NCI-H2171 (cell line): ENCODE measurements around the gene MYO7B.
A peak's percentile ranks its signal among the peaks of the same experiment; 100 is the strongest.

Source experiments
- DNase-seq: peaks from one replicate; lab custom pipeline; 2025; lab: John Stamatoyannopoulos, UW

The MYO7B gene

GRCh38 chr2:127650785-127651380 lies 115.4 kb downstream of the MYO7B start:
- DNase-seq: no peak

- DNase-seq: no peak
Observed at GRCh38 chr2:127651381-127651809, 115.9 kb downstream of the MYO7B start.

DNA sequence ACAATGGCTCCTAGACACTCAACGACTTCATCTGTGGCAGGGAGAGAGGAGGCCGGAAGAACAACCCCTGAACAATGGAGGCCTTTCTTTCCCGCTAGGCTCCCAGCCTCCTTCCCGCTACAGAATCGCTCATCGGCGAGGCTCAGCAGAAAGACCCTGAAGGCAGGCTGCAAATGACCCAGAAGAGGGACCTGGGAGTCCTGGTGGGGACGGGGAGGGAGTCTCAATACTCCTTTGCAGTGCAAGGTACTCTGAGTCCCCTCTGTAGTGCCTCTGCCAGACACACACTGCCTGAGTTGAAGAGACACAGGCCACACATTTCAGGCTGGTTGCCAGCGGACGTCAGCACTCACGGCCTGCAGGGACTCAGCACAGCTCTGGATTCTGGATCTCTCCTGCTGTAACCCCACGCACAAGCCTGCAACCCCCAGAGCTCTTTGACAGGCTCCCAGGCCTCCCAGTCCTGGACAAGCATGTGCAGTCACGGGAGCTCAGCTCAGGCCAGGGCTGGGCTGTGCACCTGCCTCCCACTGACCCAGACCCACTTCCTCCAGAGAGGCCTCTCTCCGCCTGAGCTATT lies 116.6 kb downstream of the MYO7B start:
- DNase-seq: no peak

DNA sequence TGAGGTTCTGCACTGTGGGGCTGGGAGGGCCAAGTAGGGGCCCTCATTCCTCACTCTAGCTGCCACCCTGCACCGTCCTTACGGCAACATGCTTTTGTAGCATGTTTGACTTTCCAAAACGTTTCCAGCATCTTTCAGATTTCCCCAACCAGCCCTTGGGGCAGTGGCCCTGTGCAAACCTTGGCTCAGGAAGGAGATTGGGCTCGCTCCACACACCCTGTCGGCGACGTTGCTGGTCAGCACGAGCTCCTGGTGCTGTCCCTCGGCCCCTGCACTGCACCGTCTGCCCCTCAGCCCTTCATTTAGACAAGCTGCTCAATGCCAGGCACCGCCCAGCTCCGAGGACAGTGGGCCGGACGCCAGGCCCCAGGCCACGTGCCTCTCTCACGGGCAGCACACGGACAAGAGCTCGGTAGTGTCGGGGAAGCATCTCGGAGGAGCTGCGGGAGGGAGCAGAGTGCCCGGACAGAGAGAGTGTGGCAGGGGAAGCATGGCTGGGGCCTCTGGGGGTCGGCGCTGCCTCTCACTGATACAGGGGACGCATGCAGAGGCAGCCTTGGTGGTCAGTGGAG lies 117.4 kb downstream of the MYO7B start:
- no peak for DNase-seq

GRCh38 chr2:127653421-127654083 lies 118.1 kb downstream of the MYO7B start:
- no peak for DNase-seq

DNA sequence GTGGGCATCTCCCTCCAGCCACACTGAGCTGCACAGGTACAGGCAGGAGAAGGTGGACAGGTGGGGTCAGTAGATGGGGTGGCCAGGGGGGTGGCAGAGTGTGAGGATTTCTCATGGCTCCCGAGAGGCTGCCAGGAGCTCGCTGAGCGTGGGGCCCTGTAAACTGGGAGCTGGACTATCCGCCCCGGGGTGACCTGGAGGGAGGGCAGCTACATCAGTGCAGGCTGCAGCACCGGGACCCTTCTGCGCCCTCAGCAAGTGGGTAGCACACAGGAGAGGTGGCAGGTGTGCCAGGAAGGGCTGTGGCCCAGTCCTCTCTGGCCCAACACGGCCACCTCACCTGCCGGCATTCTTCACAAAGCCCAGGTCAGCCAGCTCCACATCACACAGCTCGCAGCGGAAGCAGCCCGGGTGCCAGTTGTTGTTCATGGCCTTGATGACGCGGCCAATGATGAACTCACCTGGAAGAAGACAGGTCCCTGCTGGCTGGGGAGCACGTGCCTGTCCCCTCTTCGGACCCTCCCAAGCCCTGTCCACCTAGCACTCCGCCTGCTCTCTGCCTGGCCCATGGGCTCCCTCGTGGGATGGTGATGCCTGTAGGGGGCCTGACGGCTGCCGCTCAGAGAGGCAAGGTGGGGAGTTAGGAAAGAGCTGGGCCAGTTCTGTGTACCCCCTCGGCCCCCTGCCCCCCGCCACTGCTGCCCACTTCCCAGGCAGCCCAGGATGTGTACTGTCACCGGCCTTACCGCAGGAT lies 118.8 kb downstream of the MYO7B start:
- DNase-seq: no peak

- no peak for DNase-seq
Observed at GRCh38 chr2:127654838-127655175, 119.3 kb downstream of the MYO7B start.

GRCh38 chr2:127655209-127656073 lies 120.0 kb downstream of the MYO7B start:
- no peak for DNase-seq

GRCh38 chr2:127656569-127657231 lies 121.2 kb downstream of the MYO7B start:
- no peak for DNase-seq

DNA sequence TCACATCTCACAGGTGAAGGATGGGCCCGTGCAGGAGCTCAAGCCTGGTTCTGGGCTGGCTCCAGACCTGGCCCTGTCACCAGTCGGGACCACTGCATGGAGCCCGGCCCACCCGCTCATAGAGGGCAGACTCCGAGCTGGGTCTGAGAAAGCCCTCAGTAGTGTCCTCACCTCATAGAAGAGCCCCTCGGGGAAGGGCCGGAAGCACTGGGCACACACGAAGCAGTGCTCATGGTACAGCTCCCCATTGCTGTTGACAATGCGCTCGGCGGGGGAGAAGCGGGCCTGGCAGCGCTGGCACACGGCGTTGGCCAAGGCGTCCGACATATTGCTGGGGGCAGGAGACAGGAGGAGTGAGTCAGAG lies 121.7 kb downstream of the MYO7B start:
- no peak for DNase-seq

DNA sequence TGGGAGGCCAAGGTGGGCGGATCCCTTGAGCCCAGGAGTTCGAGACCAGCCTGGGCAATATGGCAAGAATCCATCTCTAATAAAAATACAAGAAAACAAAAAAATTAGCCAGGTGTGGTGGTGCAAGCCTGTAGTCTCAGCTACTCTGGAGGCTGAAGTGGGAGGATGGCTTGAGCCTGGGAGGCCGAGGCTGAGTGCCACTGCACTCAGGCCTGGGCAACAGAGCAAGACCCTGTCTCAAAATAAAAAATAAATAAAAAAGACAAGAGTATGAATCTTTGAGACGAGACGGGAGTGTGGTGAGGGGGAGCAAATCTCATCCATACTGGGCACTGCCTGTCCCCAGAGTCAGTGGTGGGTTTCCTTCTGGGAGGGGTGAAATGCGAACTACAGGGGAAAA lies 122.7 kb downstream of the MYO7B start:
- DNase-seq: no peak

DNA sequence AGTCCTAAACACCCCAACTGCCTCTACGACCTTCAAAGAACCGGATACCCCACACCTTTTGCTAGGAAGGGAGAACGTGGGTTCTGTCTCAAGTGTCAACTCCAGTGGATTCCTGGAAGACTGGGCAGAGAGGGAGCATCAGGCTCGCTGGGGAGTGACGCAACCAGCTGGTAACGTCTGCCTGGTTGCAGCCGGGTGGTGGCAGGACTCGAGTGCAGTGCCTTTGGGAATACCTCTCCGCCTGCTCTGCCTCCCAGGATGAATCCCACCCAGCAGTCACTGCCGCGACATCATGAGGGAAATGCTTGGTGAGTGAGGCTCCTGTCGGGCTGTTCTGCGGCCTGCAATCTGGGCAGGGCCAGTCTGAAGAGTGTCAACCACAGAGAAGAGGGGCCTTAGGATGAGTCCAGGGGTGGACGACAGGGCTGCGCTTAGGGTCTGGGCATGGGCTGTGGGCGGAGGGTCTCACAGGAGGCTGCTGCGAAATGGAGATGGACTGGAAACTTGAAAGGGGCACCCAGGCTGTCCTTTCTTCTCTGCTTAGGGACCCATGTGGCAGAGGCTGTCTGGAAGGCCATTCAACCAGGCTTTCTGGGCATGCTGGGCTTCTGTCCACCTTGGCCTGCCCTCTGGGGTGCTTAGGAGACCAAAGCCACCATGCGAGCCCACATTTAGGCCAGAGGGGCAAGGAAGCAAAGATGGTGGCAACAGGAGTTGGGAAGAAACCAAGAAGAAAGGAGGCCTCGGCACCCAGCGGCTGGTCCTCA lies 123.3 kb downstream of the MYO7B start:
- peak; percentile 42 for DNase-seq

DNA sequence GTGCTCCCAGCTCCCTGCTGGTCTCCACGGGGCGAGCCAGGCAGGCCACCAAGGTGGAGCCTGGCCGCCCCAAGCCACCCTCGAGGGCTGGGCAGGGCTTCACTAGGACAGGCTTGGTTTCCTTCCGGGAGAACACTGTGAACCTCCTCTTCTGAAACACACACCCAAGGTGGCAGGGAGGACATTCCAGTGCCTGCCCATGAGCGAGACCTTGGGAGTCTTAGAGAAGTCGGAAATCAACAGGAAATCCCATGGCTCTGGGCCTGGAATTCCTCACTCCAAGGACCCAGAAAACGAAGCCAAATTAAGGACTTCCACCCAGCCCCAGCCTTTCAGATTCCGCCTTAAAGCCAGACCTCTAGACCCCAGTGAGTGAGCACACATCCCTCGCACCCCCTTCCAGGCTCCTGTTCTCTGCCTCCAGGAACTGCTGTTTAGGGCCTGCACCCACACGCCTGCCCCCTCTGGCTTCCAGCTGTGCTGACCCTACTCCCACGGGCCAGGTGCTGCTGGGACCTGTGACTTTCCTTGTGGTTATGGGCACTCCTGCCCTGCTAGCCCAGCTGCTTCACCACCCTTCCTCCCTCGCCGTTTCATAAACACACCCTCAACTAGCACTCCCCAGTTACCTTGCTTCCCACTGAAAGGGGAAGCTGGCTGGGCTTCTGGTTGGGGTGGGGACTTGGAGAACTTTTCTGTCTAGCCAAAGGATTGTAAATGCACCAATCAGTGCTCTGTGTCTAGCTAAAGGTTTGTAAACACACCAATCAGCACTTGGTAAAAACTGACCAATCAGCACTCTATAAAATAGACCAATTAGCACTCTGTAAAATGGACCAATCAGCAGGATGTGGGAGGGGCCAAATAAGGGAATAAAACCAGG lies 124.2 kb downstream of the MYO7B start:
- no peak for DNase-seq

DNA sequence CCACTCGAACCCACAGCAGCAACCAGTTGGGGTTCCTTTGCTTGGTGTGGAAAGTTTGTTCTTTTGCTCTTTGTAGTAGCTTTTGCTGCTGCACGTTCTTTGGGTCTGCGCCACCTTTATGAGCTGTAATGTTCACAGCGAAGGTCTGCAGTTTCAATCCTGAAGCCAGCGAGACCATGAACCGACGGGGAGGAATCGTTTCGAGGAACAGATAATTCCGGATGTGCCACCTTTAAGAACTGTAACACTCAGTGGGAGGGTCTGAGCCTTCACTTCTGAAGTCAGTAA lies 124.8 kb downstream of the MYO7B start:
- DNase-seq: no peak

DNA sequence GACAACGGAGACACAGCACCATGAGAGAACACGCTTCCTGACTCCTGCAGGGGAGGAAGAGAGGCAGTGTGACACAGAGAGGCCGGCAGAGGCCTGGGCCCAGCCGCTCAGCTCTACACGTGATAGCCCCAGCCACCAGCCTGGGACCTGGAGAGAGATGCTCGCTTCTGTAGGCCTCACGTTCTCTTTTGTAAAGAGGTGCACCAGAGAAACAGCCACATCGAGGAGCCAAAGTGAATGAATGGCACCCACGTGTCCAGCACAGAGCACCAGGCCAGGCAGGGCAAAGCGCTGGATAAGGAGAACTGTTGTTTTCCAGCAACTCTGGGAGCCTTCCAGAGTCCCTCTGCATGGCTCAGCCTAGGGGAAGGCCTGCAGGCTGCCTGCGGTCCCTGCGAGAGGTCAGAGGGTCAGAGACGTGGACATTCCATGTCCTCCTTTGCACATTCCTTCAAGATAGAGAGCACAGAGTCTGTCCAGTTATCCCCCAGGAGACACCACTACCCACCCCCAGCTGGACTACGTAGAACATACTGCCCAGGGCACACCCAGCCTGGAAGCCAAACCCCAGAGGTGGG lies 125.7 kb downstream of the MYO7B start:
- no peak for DNase-seq

- no peak for DNase-seq
Observed at GRCh38 chr2:127661949-127662510, 126.5 kb downstream of the MYO7B start.

- no peak for DNase-seq
Observed at GRCh38 chr2:127662937-127663565, 127.6 kb downstream of the MYO7B start.

DNA sequence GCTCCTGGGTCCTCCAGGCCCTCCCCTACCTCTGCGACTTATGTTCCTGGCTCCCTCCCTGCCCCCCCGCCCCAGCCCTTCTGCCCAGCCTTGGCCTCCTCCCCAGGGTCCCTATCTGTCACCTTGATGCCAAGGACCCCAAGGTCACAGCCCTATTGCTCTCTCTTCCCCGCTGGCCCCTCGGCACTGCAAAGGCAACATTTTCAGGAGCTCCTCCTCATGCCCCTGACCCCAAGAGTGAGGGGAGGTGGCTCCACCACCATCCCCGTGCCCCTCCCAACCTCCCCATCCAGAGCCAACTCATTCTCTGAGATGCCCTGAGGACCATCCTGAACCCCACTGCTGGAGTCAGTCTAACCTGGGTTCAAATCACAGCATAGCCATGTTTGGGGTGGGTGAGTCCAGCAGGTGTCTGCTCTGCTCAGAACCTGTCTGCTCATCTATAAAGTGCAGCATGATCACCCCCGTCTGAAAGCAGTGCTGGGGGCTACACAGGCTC lies 128.1 kb downstream of the MYO7B start:
- no peak for DNase-seq
